ENCODE data around the gene RASD2.
"Not testable (repeated sequence)": the region's sequence is repeated elsewhere in the genome, so short reads cannot be mapped to it uniquely, and the experiment has no call there.

The RASD2 gene

DNA sequence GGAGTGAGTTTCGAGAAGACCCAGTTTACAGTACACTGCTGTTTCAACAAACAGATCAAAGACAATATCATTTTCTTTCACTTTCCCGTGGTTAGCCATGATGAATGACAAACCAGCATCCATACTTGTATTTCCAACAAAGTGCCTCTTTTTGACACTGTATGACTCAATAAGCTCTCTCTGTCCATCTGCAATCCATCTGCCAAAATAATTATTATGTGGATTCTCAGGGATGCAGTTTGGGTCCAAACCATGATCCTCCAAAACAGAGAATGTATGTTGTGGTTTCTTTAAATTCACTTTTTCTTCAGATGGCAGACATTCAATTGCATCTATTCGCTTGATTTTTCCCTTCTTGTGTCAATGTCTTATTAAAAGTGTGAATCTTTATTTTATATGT, 37.8 kb upstream of the RASD2 start:
- no peak for DNase-seq (ENCODE audit: low read depth)
- H3K4me3 ChIP-seq (ENCODE audit: control insufficient read depth, low read depth, low read length) = no peak overlapping the region
- TF ChIP-seq, protein P1, sequence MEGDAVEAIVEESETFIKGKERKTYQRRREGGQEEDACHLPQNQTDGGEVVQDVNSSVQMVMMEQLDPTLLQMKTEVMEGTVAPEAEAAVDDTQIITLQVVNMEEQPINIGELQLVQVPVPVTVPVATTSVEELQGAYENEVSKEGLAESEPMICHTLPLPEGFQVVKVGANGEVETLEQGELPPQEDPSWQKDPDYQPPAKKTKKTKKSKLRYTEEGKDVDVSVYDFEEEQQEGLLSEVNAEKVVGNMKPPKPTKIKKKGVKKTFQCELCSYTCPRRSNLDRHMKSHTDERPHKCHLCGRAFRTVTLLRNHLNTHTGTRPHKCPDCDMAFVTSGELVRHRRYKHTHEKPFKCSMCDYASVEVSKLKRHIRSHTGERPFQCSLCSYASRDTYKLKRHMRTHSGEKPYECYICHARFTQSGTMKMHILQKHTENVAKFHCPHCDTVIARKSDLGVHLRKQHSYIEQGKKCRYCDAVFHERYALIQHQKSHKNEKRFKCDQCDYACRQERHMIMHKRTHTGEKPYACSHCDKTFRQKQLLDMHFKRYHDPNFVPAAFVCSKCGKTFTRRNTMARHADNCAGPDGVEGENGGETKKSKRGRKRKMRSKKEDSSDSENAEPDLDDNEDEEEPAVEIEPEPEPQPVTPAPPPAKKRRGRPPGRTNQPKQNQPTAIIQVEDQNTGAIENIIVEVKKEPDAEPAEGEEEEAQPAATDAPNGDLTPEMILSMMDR (conservative IDR thresholded peaks at IDR 0.05; ENCODE audit: control insufficient read depth, insufficient read depth, low read depth, low read length) = no peak

DNA sequence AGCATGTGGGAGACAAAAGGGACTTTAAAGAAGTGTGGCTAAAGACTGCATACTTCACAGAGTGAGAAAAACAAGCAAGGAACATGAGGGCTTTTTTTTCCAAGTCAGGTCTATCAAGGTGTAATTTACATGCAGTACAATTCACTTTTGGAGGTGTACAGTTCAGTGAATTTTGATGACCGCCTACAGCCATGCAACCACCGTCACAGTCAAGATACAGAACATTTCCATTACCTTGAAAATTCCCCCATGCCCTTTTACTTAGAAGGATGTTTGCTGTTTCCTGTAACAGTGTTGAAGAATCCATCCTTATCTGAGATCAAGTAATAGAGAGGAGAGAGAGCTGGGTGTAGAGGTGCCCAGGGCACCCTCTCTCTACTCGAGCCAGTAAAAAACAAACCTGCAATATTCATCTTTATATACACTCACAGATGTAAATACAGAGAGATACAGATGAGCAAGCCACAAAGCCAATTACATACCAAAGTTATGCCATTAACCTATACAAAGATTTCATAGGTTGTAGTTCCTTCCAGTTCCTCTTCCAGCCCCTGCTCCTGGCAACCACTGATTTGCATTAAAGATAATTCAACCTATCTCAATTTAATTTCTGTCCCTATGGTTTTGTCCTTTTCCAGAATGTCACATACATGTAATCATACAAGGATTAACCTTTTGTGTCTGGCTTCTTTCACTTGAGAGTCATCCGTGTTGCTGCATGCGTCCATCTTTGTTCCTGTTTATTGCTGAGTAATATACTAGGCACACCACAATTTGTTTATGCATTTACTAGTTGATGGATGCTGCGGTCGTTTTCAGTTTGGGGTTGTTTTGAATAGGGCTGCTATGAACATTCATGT, 35.0 kb upstream of the RASD2 start:
- no peak overlapping the region for H3K4me3 ChIP-seq (ENCODE audit: control insufficient read depth, low read depth, low read length)
- no peak for DNase-seq (ENCODE audit: low read depth)
- TF ChIP-seq, protein P1 (conservative IDR thresholded peaks at IDR 0.05; ENCODE audit: control insufficient read depth, insufficient read depth, low read depth, low read length) = no peak

- DNase-seq (ENCODE audit: low read depth) = peak; percentile 24
- H3K4me3 ChIP-seq (ENCODE audit: control insufficient read depth, low read depth, low read length) = no peak overlapping the region
- TF ChIP-seq, protein P1 (conservative IDR thresholded peaks at IDR 0.05; ENCODE audit: control insufficient read depth, insufficient read depth, low read depth, low read length) = no peak
Measured at GRCh38 chr22:35506259-35506570, 34.4 kb upstream of the RASD2 start.

GRCh38 chr22:35507851-35508250, 32.8 kb upstream of the RASD2 start:
- not testable (repeated sequence) for DNase-seq (ENCODE audit: low read depth); H3K4me3 ChIP-seq (ENCODE audit: control insufficient read depth, low read depth, low read length)

- H3K4me3 ChIP-seq (ENCODE audit: control insufficient read depth, low read depth, low read length) = no peak overlapping the region
- TF ChIP-seq, protein P1 (conservative IDR thresholded peaks at IDR 0.05; ENCODE audit: control insufficient read depth, insufficient read depth, low read depth, low read length) = no peak
- DNase-seq (ENCODE audit: low read depth) = no peak
Measured at GRCh38 chr22:35509451-35509850, 31.2 kb upstream of the RASD2 start.

GRCh38 chr22:35509960-35510359, 30.7 kb upstream of the RASD2 start:
- DNase-seq (ENCODE audit: low read depth) = no peak
- no peak overlapping the region for H3K4me3 ChIP-seq (ENCODE audit: control insufficient read depth, low read depth, low read length)
- TF ChIP-seq, protein P1 (conservative IDR thresholded peaks at IDR 0.05; ENCODE audit: control insufficient read depth, insufficient read depth, low read depth, low read length) = no peak

- no peak overlapping the region for H3K4me3 ChIP-seq (ENCODE audit: control insufficient read depth, low read depth, low read length)
- TF ChIP-seq, protein P1 (conservative IDR thresholded peaks at IDR 0.05; ENCODE audit: control insufficient read depth, insufficient read depth, low read depth, low read length) = no peak
- DNase-seq (ENCODE audit: low read depth) = peak; percentile 51
Measured at GRCh38 chr22:35510481-35510934, 30.1 kb upstream of the RASD2 start.

Measured in fibroblast of mammary gland (primary cell).